HEK293T (cell line): ENCODE measurements around the gene DDX24.

Source experiments
- FOXA1 ChIP-seq: fragments of 450-650 bp; IDR thresholded peaks from 2 replicates; pipeline ENCODE4 v1.6.1; 2016; ENCODE audit warnings: mild to moderate bottlenecking
- FOXK2 ChIP-seq: fragments of 450-650 bp; IDR thresholded peaks from 2 replicates; pipeline ENCODE4 v1.6.1; 2016; ENCODE audit warnings: mild to moderate bottlenecking
- FOXM1 ChIP-seq: fragments of 450-650 bp; IDR thresholded peaks from 2 replicates; pipeline ENCODE4 v1.6.1; 2017; ENCODE audit warnings: mild to moderate bottlenecking, borderline replicate concordance
- PKNOX1 ChIP-seq: fragments of 450-650 bp; IDR thresholded peaks from 2 replicates; pipeline ENCODE4 v1.6.1; 2016
- SP1 ChIP-seq: fragments of 450-650 bp; IDR thresholded peaks from 2 replicates; pipeline ENCODE4 v1.6.1; 2017

GRCh38 chr14:94026889-94027469 lies 54.0 kb downstream of the DDX24 start:
- no peak for TF ChIP-seq FOXA1
- no peak for TF ChIP-seq FOXK2
- TF ChIP-seq SP1: no peak
- TF ChIP-seq FOXM1: no peak
- TF ChIP-seq PKNOX1: no peak
